CD4-positive, CD25-positive, alpha-beta regulatory T cell (primary cell): ENCODE data around the gene LEKR1. TPM values are rescaled to one million over a fixed set of nuclear protein-coding genes. Genes with fewer than 3 reads are reported as not detected.

Source experiments
- ATAC-seq, 2 donors: fragments of 150-1000 bp; cut with Tn5 transposase; one replicate each; pipeline ENCODE4 v1.10.0; 2021; ENCODE audit warnings: low read depth in 2 of 2, moderate number of reproducible peaks in 2 of 2, moderate library complexity in 1 of 2
- DNase-seq, 3 donors: peaks; one replicate each; pipeline versions ENCODE4 v3.0.0 to v3.0.0-alpha.2; 2012 to 2022; ENCODE audit warnings: mixed read lengths in 1 of 3
- H3K27ac ChIP-seq: one replicate; pipeline ENCODE4 v1.7.0; 2013; ENCODE audit warnings: mild to moderate bottlenecking, low read length; ENCODE audit not compliant: insufficient read depth, poor library complexity, severe bottlenecking
- H3K27me3 ChIP-seq: one replicate; pipeline ENCODE4 v1.7.0; 2013; ENCODE audit warnings: low read length; ENCODE audit not compliant: control insufficient read depth, insufficient read depth
- H3K36me3 ChIP-seq: one replicate; pipeline ENCODE4 v1.7.0; 2013; ENCODE audit warnings: mild to moderate bottlenecking, low read length, moderate library complexity; ENCODE audit not compliant: control insufficient read depth, insufficient read depth
- H3K4me1 ChIP-seq: 2 replicates; pipeline ENCODE4 v1.7.0; 2013; ENCODE audit warnings: mild to moderate bottlenecking, low read length; ENCODE audit not compliant: insufficient read depth, control insufficient read depth, poor library complexity, severe bottlenecking
- H3K4me3 ChIP-seq: one replicate; pipeline ENCODE4 v1.7.0; 2013; ENCODE audit warnings: low read depth, mild to moderate bottlenecking, low read length, moderate library complexity
- H3K9me3 ChIP-seq, 2 experiments: 1 replicate in 1 of 2; 2 replicates in 1 of 2; pipeline ENCODE4 v1.7.0; 2013; ENCODE audit warnings: low read length in 2 of 2, mild to moderate bottlenecking in 1 of 2, moderate library complexity in 1 of 2; ENCODE audit not compliant: control insufficient read depth in 2 of 2
- H3K27ac Mint-ChIP-seq, 3 donors: one replicate each; pipeline ENCODE4 v1.8.0; 2020 to 2022; ENCODE audit warnings: mild to moderate bottlenecking in 3 of 3, mixed read lengths in 3 of 3, moderate library complexity in 2 of 3
- H3K27me3 Mint-ChIP-seq: one replicate; pipeline ENCODE4 v1.8.0; 2022; ENCODE audit warnings: mild to moderate bottlenecking, mixed read lengths
- H3K36me3 Mint-ChIP-seq: one replicate; pipeline ENCODE4 v1.8.0; 2020; ENCODE audit warnings: mixed read lengths
- H3K4me1 Mint-ChIP-seq, 4 donors: one replicate each; pipeline ENCODE4 v1.8.0; 2020 to 2022; ENCODE audit warnings: mixed read lengths in 4 of 4, mild to moderate bottlenecking in 1 of 4
- H3K4me3 Mint-ChIP-seq, 4 donors: one replicate each; pipeline ENCODE4 v1.8.0; 2020 to 2022; ENCODE audit warnings: mild to moderate bottlenecking in 4 of 4, mixed read lengths in 4 of 4, moderate library complexity in 3 of 4
- H3K9me3 Mint-ChIP-seq, 7 donors: one replicate each; pipeline ENCODE4 v1.8.0; 2020 to 2022; ENCODE audit warnings: mixed read lengths in 7 of 7, mild to moderate bottlenecking in 3 of 7, moderate library complexity in 2 of 7
- polyA plus RNA-seq, 4 donors: library from polyadenylated mRNA; unstranded; fragments of 300-500 nt; fragmentation: Illumina TruSeq; gene quantifications; one replicate each; pipeline ENCODE4 v1.2.3, GENCODE V29; 2021
- total RNA-seq: library from RNA; stranded (reverse); gene quantifications from one replicate; pipeline ENCODE4 v1.2.3, GENCODE V29; 2022

LEKR1 gene
- total and polyA plus RNA-seq, 5 donors from 2014 or later = 0.44 to 2.4 (median 0.99) TPM

- no peak for DNase-seq
- H3K9me3 ChIP-seq = no peaks in the 10 kb centered on the region
- Mint-ChIP-seq H3K4me3 (no peak overlapping the region), H3K27me3 (peaks cover 46% of the 10 kb centered on the region), H3K27ac (no peak overlapping the region), H3K4me1 (peaks cover 0 to 3% (median 2%) of the 10 kb centered on the region in 4 donors), H3K9me3 (peaks cover 0 to 1% (median 0%) of the 10 kb centered on the region in 7 donors), H3K36me3 (no peaks in the 10 kb centered on the region)
- ATAC-seq = no peak
- H3K27me3 ChIP-seq = peaks cover 23% of the 10 kb centered on the region
- H3K4me3 ChIP-seq = no peak overlapping the region
- no peak overlapping the region for H3K27ac ChIP-seq
- H3K36me3 ChIP-seq = no peaks in the 10 kb centered on the region
- no peaks in the 10 kb centered on the region for H3K4me1 ChIP-seq
Observed at GRCh38 chr3:157033001-157033400, 206.8 kb downstream of the LEKR1 start.

GRCh38 chr3:157040456-157040855 lies 214.3 kb downstream of the LEKR1 start:
- no peak overlapping the region for H3K27ac ChIP-seq
- Mint-ChIP-seq H3K27me3 (peaks cover 45% of the 10 kb centered on the region), H3K27ac (no peak overlapping the region), H3K36me3 (no peaks in the 10 kb centered on the region), H3K4me1 (no peaks in the 10 kb centered on the region), H3K4me3 (no peak overlapping the region), H3K9me3 (peaks cover 0 to 1% (median 0%) of the 10 kb centered on the region in 7 donors)
- no peaks in the 10 kb centered on the region for H3K36me3 ChIP-seq
- ATAC-seq = no peak
- H3K9me3 ChIP-seq = no peaks in the 10 kb centered on the region
- DNase-seq = no peak
- peaks cover 22% of the 10 kb centered on the region for H3K27me3 ChIP-seq
- H3K4me3 ChIP-seq = no peak overlapping the region
- H3K4me1 ChIP-seq = no peaks in the 10 kb centered on the region

GRCh38 chr3:157042226-157042625 lies 216.1 kb downstream of the LEKR1 start:
- Mint-ChIP-seq H3K27ac (no peak overlapping the region), H3K27me3 (peaks cover 52% of the 10 kb centered on the region), H3K4me3 (no peak overlapping the region), H3K36me3 (no peaks in the 10 kb centered on the region), H3K9me3 (peaks cover 0 to 1% (median 0%) of the 10 kb centered on the region in 7 donors), H3K4me1 (no peaks in the 10 kb centered on the region)
- Histone ChIP-seq H3K4me3 (no peak overlapping the region), H3K9me3 (no peaks in the 10 kb centered on the region), H3K27me3 (peaks cover 19% of the 10 kb centered on the region), H3K27ac (no peak overlapping the region), H3K36me3 (no peaks in the 10 kb centered on the region), H3K4me1 (no peaks in the 10 kb centered on the region)
- ATAC-seq (no peak), DNase-seq (no peak)

GRCh38 chr3:157043771-157044170 lies 217.6 kb downstream of the LEKR1 start:
- H3K27me3 ChIP-seq = peaks cover 20% of the 10 kb centered on the region
- H3K9me3 ChIP-seq = no peaks in the 10 kb centered on the region
- Mint-ChIP-seq H3K27ac (no peak overlapping the region), H3K27me3 (peaks cover 51% of the 10 kb centered on the region), H3K4me3 (no peak overlapping the region), H3K36me3 (peaks cover 3% of the 10 kb centered on the region), H3K4me1 (no peaks in the 10 kb centered on the region), H3K9me3 (no peaks in the 10 kb centered on the region)
- ATAC-seq (no peak), DNase-seq (no peak)
- H3K4me3 ChIP-seq = no peak overlapping the region
- no peaks in the 10 kb centered on the region for H3K36me3 ChIP-seq
- H3K4me1 ChIP-seq = no peaks in the 10 kb centered on the region
- no peak overlapping the region for H3K27ac ChIP-seq

GRCh38 chr3:157045238-157045850 lies 219.2 kb downstream of the LEKR1 start:
- no peak overlapping the region for H3K27ac ChIP-seq
- Mint-ChIP-seq H3K4me3 (no peak overlapping the region), H3K27me3 (peaks cover 49% of the 10 kb centered on the region), H3K4me1 (no peaks in the 10 kb centered on the region), H3K36me3 (peaks cover 3% of the 10 kb centered on the region), H3K9me3 (peaks cover 0 to 6% (median 0%) of the 10 kb centered on the region in 7 donors), H3K27ac (no peak overlapping the region)
- no peaks in the 10 kb centered on the region for H3K36me3 ChIP-seq
- no peak overlapping the region for H3K4me3 ChIP-seq
- no peak for DNase-seq
- no peaks in the 10 kb centered on the region for H3K9me3 ChIP-seq
- peaks cover 27% of the 10 kb centered on the region for H3K27me3 ChIP-seq
- H3K4me1 ChIP-seq = no peaks in the 10 kb centered on the region
- ATAC-seq = no peak

GRCh38 chr3:157046520-157046919 lies 220.4 kb downstream of the LEKR1 start:
- Histone ChIP-seq H3K27me3 (peaks cover 21% of the 10 kb centered on the region), H3K4me1 (no peaks in the 10 kb centered on the region), H3K9me3 (no peaks in the 10 kb centered on the region), H3K27ac (no peak overlapping the region), H3K4me3 (no peak overlapping the region), H3K36me3 (no peaks in the 10 kb centered on the region)
- H3K36me3 Mint-ChIP-seq = peaks cover 3% of the 10 kb centered on the region
- no peak for ATAC-seq
- no peak overlapping the region for H3K27ac Mint-ChIP-seq
- peaks cover 54% of the 10 kb centered on the region for H3K27me3 Mint-ChIP-seq
- no peak for DNase-seq
- H3K4me3 Mint-ChIP-seq = no peak overlapping the region
- H3K9me3 Mint-ChIP-seq = peaks cover 0 to 6% (median 0%) of the 10 kb centered on the region in 7 donors
- no peaks in the 10 kb centered on the region for H3K4me1 Mint-ChIP-seq

GRCh38 chr3:157051055-157051454 lies 224.9 kb downstream of the LEKR1 start:
- peaks cover 42% of the 10 kb centered on the region for H3K27me3 Mint-ChIP-seq
- no peak overlapping the region for H3K27ac Mint-ChIP-seq
- no peaks in the 10 kb centered on the region for H3K36me3 ChIP-seq
- DNase-seq (no peak), ATAC-seq (no peak)
- no peak overlapping the region for H3K27ac ChIP-seq
- no peaks in the 10 kb centered on the region for H3K9me3 ChIP-seq
- no peak overlapping the region for H3K4me3 Mint-ChIP-seq
- peaks cover 19% of the 10 kb centered on the region for H3K27me3 ChIP-seq
- H3K36me3 Mint-ChIP-seq = peaks cover 3% of the 10 kb centered on the region
- H3K9me3 Mint-ChIP-seq = peaks cover 0 to 6% (median 0%) of the 10 kb centered on the region in 7 donors
- no peak overlapping the region for H3K4me3 ChIP-seq
- H3K4me1 ChIP-seq = no peaks in the 10 kb centered on the region
- no peaks in the 10 kb centered on the region for H3K4me1 Mint-ChIP-seq

GRCh38 chr3:157051591-157051990 lies 225.4 kb downstream of the LEKR1 start:
- H3K4me3 ChIP-seq = no peak overlapping the region
- peaks cover 19% of the 10 kb centered on the region for H3K27me3 ChIP-seq
- H3K9me3 ChIP-seq = no peaks in the 10 kb centered on the region
- Mint-ChIP-seq H3K4me1 (no peaks in the 10 kb centered on the region), H3K27ac (no peak overlapping the region), H3K9me3 (peaks cover 0 to 6% (median 0%) of the 10 kb centered on the region in 7 donors), H3K4me3 (no peak overlapping the region), H3K27me3 (peaks cover 42% of the 10 kb centered on the region), H3K36me3 (peaks cover 3% of the 10 kb centered on the region)
- H3K4me1 ChIP-seq = no peaks in the 10 kb centered on the region
- DNase-seq = no peak
- no peaks in the 10 kb centered on the region for H3K36me3 ChIP-seq
- no peak overlapping the region for H3K27ac ChIP-seq
- ATAC-seq = no peak
